Left ventricle myocardium inferior (tissue), 1 donor: ENCODE results near the gene NONO. TPM values are rescaled to one million over a fixed set of nuclear protein-coding genes. Genes with fewer than 3 reads are reported as not detected.
"Not testable (repeated sequence)": the region's sequence is repeated elsewhere in the genome, so short reads cannot be mapped to it uniquely, and the experiment has no call there.

Experiments used
- DNase-seq: peaks from one replicate; pipeline ENCODE4 v3.0.0-alpha.2; 2020
- H3K27ac ChIP-seq: fragments of 200-600 bp; replicated peaks from 2 replicates; pipeline ENCODE4 v1.8.0; 2021
- H3K27me3 ChIP-seq: fragments of 200-600 bp; 2 replicates; pipeline ENCODE4 v1.8.0; 2021; ENCODE audit warnings: low read depth
- H3K36me3 ChIP-seq: fragments of 200-600 bp; 2 replicates; pipeline ENCODE4 v1.8.0; 2021
- H3K4me1 ChIP-seq: fragments of 200-600 bp; 2 replicates; pipeline ENCODE4 v1.8.0; 2021
- H3K4me3 ChIP-seq: fragments of 200-600 bp; 2 replicates; pipeline ENCODE4 v1.8.0; 2021; ENCODE audit warnings: mild to moderate bottlenecking, moderate library complexity
- H3K9me3 ChIP-seq: fragments of 200-600 bp; replicated peaks from 2 replicates; pipeline ENCODE4 v1.8.0; 2021
- CTCF ChIP-seq: fragments of 200-600 bp; IDR thresholded peaks from 2 replicates; pipeline ENCODE4 v1.8.0; 2021; ENCODE audit warnings: antibody characterized with exemption, mild to moderate bottlenecking, borderline replicate concordance
- intact Hi-C: fragments of 100-400 bp; cut with micrococcal nuclease; formaldehyde crosslinking; loops from one replicate; pipeline ENCODE4 v1.11.0; 2022
- total RNA-seq: library from RNA; stranded (reverse); fragmentation: NEBNext Ultra II Directional; extraction: Animal tissue kit (Norgen Biotek cat#: 25700); gene quantifications from one replicate; pipeline ENCODE4 v1.2.1, GENCODE V29; 2021
- donor health status: DM: no; HTN: yes; CAD: no; lungs with severe emphysema.

NONO gene
- total RNA-seq, 1 donor from 2014 or later: 99.2 TPM

- H3K27ac ChIP-seq: no peak overlapping the region
- H3K36me3 ChIP-seq: no peaks in the 10 kb centered on the region
- no peak for DNase-seq
- H3K4me3 ChIP-seq: no peak overlapping the region
- intact Hi-C loops: no loop called here
- TF ChIP-seq CTCF: no peak
- no peaks in the 10 kb centered on the region for H3K27me3 ChIP-seq
- H3K4me1 ChIP-seq: no peaks in the 10 kb centered on the region
- peaks cover 12% of the 10 kb centered on the region for H3K9me3 ChIP-seq
Measured at GRCh38 chrX:71326394-71326793, 43.0 kb downstream of the NONO start.

GRCh38 chrX:71349151-71349665 is 65.8 kb downstream of the NONO start:
- H3K9me3 ChIP-seq, H3K4me1 ChIP-seq, H3K27ac ChIP-seq, H3K27me3 ChIP-seq, DNase-seq, intact Hi-C loops, H3K4me3 ChIP-seq, H3K36me3 ChIP-seq: not testable (repeated sequence)

- H3K36me3 ChIP-seq, H3K4me3 ChIP-seq, H3K9me3 ChIP-seq, intact Hi-C loops, DNase-seq, H3K27ac ChIP-seq, H3K4me1 ChIP-seq, H3K27me3 ChIP-seq: not testable (repeated sequence)
Measured at GRCh38 chrX:71349867-71350266, 66.4 kb downstream of the NONO start.

Other genes with a start within 250 kb of the NONO start
- 42.7 TPM for gene SNX12, start 215.3 kb upstream of the NONO start, total RNA-seq
- gene FOXO4, start 187.8 kb upstream of the NONO start, total RNA-seq: 39.5 TPM
- not detected for gene CXorf65, start 176.9 kb upstream of the NONO start, total RNA-seq
- 0.99 TPM for gene IL2RG, start 172.1 kb upstream of the NONO start, total RNA-seq
- gene MED12, start 165.0 kb upstream of the NONO start, total RNA-seq: 23.2 TPM
- 0.41 TPM for gene NLGN3, start 138.8 kb upstream of the NONO start, total RNA-seq
- gene GJB1, start 60.4 kb upstream of the NONO start, total RNA-seq: not detected
- 14.3 TPM for gene ZMYM3, start 29.5 kb upstream of the NONO start, total RNA-seq
- 111 TPM for gene ITGB1BP2, start 18.1 kb downstream of the NONO start, total RNA-seq
- gene TAF1, start 82.7 kb downstream of the NONO start, total RNA-seq: 15.9 TPM
- gene OGT, start 249.5 kb downstream of the NONO start, total RNA-seq: 83.8 TPM